Activated CD4-positive, alpha-beta T cell treated with anti-CD3 and anti-CD28 coated beads for 24 hours (primary cell): ENCODE results near the gene UNC119.
A peak's percentile ranks its signal among the peaks of the same experiment; 100 is the strongest.

ENCODE experiments used
- DNase-seq, 2 donors: peaks; one replicate each; pipeline ENCODE4 v3.0.0-alpha.2; 2020; ENCODE audit warnings: low read depth in 2 of 2

Gene UNC119

GRCh38 chr17:28573040-28573380 is 20.6 kb upstream of the UNC119 start:
- DNase-seq = no peak

- no peak for DNase-seq
These were observed 20.0 kb upstream of the UNC119 start for GRCh38 chr17:28572259-28573039.

GRCh38 chr17:28571361-28572122 is 19.1 kb upstream of the UNC119 start, which contains the start of gene PIGS:
PIGS (minus strand) TSS chr17:28571524; CDS start chr17:28571496, 28 bp downstream.
- DNase-seq = peak; percentile 89 to 93

GRCh38 chr17:28570716-28571360 is 18.4 kb upstream of the UNC119 start:
- no peak for DNase-seq

- DNase-seq = no peak
These were observed 17.0 kb upstream of the UNC119 start for GRCh38 chr17:28569446-28569845.

GRCh38 chr17:28567604-28568003 is 15.2 kb upstream of the UNC119 start:
- DNase-seq = no peak

- no peak for DNase-seq
These were observed 11.1 kb upstream of the UNC119 start for GRCh38 chr17:28563475-28563874.

- DNase-seq = no peak
These were observed 2.6 kb upstream of the UNC119 start for GRCh38 chr17:28555022-28555421.

GRCh38 chr17:28554565-28554964 is 2.1 kb upstream of the UNC119 start:
- no peak for DNase-seq

- no peak for DNase-seq
These were observed 629 bp upstream of the UNC119 start for GRCh38 chr17:28553000-28553505.

GRCh38 chr17:28551421-28552175 is 826 bp downstream of the UNC119 start:
- DNase-seq = no peak

GRCh38 chr17:28550858-28551257 is 1.6 kb downstream of the UNC119 start:
- no peak for DNase-seq

GRCh38 chr17:28549236-28550132 is 2.9 kb downstream of the UNC119 start:
- peak in 1 of 2 donors; percentile 23 for DNase-seq

- DNase-seq = no peak
These were observed 3.9 kb downstream of the UNC119 start for GRCh38 chr17:28548417-28549130.

GRCh38 chr17:28547623-28548416 is 4.6 kb downstream of the UNC119 start:
- peak; percentile 52 to 69 for DNase-seq

GRCh38 chr17:28547096-28547622 is 5.3 kb downstream of the UNC119 start:
- DNase-seq = no peak

- DNase-seq = no peak
These were observed 6.5 kb downstream of the UNC119 start for GRCh38 chr17:28545787-28546415.

- DNase-seq = no peak
These were observed 7.3 kb downstream of the UNC119 start for GRCh38 chr17:28545141-28545503.
